Measurements from ENCODE around the gene DNAJC25. TPM values are rescaled to one million over a fixed set of nuclear protein-coding genes. Genes with fewer than 3 reads are reported as not detected.
"Not testable (repeated sequence)": the region's sequence is repeated elsewhere in the genome, so short reads cannot be mapped to it uniquely, and the experiment has no call there.

Gene DNAJC25
- 2.4 TPM for total RNA-seq

- peak; percentile 95 to 99 (median 98) for DNase-seq (ENCODE audit: low read depth in 2 of 3, low spot score in 2 of 3)
Measured at GRCh38 chr9:111631214-111631971, at the start of gene DNAJC25. Gene DNAJC25, plus strand, starts transcription at chr9:111631334. Its CDS starts 74 bp downstream, at chr9:111631408.

- DNase-seq (ENCODE audit: low read depth in 2 of 3, low spot score in 2 of 3), result no peak
Measured at GRCh38 chr9:111582888-111583287, 48.2 kb upstream of the DNAJC25 start.

GRCh38 chr9:111586378-111586777 lies 44.8 kb upstream of the DNAJC25 start:
- no peak for DNase-seq (ENCODE audit: low read depth in 2 of 3, low spot score in 2 of 3)

DNA sequence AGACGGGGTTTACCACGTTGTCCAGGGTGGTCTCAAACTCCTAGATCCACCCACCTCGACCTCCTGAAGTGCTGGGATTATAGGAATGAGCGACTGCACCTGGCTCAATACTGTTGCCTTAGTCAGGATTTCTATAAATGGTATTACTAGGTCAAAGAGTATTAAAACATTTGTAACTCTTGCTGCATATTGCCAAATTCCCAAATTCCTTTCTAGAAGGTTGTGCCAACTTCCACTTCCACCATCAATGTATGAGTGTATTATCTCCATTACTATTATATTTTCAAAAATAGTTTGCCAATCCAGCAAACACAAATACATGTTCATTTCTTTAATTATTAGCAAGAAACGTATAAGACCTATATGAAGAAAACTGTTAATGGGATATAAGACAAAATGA lies 42.3 kb upstream of the DNAJC25 start:
- no peak for DNase-seq (ENCODE audit: low read depth in 2 of 3, low spot score in 2 of 3)

- DNase-seq (ENCODE audit: low read depth in 2 of 3, low spot score in 2 of 3), result peak; percentile 29 to 80 (median 72)
Measured at GRCh38 chr9:111597852-111598732, 33.0 kb upstream of the DNAJC25 start.

GRCh38 chr9:111598733-111599091 lies 32.4 kb upstream of the DNAJC25 start:
- peak in 1 of 3 donors; percentile 18 for DNase-seq (ENCODE audit: low read depth in 2 of 3, low spot score in 2 of 3)

DNA sequence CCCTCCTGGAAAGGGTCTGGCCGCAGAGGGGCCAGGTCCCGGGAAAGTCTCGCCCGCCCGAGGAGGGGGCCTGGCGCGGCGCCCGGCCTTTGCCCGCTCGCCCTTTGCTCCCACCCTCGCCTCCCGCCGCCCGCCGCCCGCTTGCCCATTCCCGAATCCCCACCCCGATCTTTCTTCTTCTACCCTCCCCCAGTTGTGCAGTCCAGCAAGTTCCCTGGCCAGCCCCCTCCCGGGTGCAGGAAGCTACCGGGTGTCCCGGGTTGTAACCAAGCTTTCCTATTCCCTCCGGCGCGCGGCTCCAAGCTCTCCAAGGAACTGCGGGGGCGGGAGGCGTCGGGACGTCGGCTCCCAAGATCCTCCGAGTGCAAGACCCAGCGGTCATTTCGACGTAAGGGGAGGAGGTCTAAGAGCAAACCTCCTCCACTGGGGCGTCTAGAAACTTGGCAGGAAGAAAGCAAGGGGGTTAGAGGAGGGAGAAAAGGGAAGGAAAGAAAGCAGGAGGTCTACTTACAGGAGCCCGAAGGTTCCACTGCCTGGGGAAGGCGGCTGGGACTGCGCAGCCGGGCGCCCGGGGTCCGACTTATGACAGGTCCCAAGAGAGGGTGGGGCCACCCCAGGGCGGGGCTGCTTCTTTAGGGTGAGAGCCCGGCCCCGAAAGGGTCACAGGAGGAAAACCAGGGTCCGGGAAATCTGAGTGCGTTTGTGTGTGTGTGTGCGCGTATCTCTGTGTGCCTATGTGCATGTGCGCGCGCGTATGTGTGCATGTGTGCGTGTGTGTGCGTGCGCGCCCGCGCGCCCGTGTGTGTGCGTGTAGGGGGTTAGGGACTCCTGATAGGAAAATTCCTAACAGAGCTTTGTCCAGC lies 31.8 kb upstream of the DNAJC25 start, which contains the start of gene PTGR1:
PTGR1 (minus strand) TSS at position 556 of the 863 bp plus-strand sequence. CDS start 2,225 bp downstream, outside the sequence.
- peak in 2 of 3 donors; percentile 28 to 59 for DNase-seq (ENCODE audit: low read depth in 2 of 3, low spot score in 2 of 3)

- DNase-seq (ENCODE audit: low read depth in 2 of 3, low spot score in 2 of 3), result no peak
Measured at GRCh38 chr9:111599955-111600343, 31.2 kb upstream of the DNAJC25 start.

- DNase-seq (ENCODE audit: low read depth in 2 of 3, low spot score in 2 of 3), result peak in 1 of 3 donors; percentile 6
Measured at GRCh38 chr9:111601237-111602018, 29.7 kb upstream of the DNAJC25 start.

GRCh38 chr9:111603041-111603440 lies 28.1 kb upstream of the DNAJC25 start:
- no peak for DNase-seq (ENCODE audit: low read depth in 2 of 3, low spot score in 2 of 3)

DNA sequence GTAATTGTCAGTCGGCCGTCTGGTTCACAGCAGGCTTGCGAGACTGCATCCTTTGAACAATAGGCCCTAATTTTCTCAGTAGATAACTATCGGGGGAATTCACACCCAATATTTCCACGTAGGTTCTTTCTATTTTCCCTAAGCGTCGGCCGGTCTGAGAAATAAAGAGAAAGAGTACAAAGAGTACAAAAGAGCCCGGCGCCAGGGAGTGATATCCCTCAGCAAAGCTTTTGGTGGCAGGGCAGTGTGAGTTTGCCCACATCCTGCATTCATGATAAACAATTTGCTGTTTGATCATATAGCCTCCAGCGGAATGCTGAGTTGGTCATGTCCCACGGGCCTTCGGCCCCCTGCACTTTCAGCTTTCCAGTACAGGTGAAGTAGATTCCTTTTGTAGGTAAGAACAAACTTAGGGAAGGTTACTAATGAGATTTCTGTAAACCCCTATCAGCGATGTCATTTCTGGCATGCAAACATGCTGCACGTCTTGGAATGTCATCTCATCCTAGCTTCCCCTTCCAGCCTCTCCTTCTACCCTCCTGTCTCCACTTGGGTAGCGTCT lies 27.0 kb upstream of the DNAJC25 start:
- DNase-seq (ENCODE audit: low read depth in 2 of 3, low spot score in 2 of 3), result no peak

GRCh38 chr9:111605041-111605559 lies 26.0 kb upstream of the DNAJC25 start:
- DNase-seq (ENCODE audit: low read depth in 2 of 3, low spot score in 2 of 3), result no peak

DNA sequence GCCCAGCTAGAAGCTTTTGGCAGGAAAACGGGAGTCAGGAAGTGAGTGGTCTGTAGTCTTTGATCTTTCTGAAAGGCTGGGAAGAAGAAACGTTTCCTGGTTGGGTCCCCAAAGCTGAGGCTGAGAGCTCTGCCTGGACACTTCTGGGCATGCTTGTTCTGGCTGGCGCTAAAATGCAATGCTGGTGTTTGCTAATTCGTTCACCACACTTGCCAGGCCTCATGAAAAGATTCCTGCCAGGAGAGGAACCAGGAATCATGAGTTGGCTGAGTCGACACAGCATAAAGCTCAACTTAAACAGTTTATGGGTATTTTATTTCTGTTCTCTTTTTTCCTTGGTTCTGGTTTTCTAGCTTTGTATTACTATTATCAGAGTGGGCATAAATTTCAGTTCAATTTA lies 21.0 kb upstream of the DNAJC25 start:
- DNase-seq (ENCODE audit: low read depth in 2 of 3, low spot score in 2 of 3), result no peak

DNA sequence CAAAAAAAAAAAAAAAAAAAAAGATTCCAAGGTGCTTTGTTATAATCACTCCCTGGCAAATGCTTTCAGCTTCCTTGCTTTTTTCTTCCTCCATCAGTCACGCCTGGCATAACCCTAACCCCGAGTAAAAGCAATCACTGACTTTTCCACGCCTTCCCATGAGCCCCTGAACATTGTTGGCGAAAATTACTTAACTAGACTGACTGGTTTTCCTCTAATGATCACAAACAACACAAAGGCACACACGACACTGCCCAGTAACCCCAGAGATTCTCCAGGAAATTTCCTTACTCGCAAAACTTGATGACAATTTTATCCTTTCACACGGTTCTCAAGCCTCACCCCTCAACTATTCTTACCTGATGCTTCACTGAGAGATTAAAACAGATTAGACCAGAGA lies 20.3 kb upstream of the DNAJC25 start:
- no peak for DNase-seq (ENCODE audit: low read depth in 2 of 3, low spot score in 2 of 3)

DNA sequence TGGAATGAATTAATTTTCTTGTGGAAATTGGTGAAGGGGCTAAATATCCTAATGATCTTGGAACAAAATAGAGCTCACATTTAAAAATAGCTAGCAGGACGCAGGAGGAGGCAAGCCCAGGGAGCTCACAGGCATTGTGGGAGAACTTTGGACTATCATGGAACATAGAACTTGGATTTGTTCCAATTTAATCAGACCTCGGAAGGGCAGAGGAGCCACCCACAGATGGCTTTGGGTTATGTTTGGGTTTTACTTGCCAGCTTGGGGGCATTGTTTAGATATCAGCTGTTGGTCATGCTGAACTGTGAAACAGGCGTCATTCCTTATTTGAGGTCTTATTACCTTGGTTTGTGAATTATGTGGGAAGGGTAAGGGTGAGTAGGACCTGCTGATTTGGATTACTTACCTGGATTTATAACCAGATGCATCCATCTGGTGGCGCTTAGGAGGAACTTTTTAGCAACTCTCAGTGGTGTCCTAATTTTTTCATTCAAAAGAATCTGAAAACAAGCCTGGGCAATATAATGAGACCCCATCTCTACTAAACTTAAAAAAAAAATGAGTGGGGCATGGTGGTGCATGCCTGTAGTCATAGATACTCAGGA lies 17.6 kb upstream of the DNAJC25 start:
- DNase-seq (ENCODE audit: low read depth in 2 of 3, low spot score in 2 of 3), result no peak

DNA sequence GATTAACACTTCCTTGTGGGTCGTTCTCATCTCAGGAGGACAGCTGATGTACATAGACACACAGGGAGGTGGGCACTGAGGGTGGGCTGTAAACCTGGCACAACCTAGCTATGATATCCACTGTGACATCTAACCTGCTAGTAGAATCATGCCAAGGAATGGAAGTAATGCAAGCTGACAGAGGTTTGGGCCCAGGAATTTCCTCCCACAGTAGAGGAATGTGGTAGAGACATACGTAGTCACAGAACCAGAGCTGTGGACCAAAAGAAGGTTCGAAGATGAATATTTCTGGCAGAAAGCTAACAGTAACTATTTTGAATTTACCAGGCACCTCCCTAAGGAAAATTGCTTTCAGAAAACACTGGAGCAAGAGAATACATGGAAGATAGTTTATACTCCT lies 15.2 kb upstream of the DNAJC25 start:
- no peak for DNase-seq (ENCODE audit: low read depth in 2 of 3, low spot score in 2 of 3)

- not testable (repeated sequence) for DNase-seq (ENCODE audit: low read depth in 2 of 3, low spot score in 2 of 3)
Measured at GRCh38 chr9:111617349-111617748, 13.8 kb upstream of the DNAJC25 start.

- DNase-seq (ENCODE audit: low read depth in 2 of 3, low spot score in 2 of 3), result peak in 2 of 3 donors; percentile 29 to 55
Measured at GRCh38 chr9:111621895-111622480, 9.1 kb upstream of the DNAJC25 start.

DNA sequence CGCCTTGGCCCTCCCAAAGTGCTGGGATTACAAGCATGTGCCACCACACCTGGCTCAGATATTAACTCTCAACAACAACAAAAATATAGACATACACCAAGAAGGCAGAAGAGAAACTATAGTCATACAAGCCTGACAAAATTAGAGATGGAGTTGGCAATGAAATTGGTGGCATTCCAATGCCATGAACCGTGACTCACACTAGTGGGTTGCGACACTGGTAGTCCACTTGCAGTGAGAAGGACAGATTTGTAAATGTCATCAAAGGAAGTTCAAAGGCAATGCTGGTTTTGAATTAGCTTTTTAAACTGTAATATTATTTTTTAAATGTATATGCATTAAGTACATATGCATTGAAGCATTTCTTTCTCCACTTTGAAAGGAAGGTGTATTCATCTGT lies 8.5 kb upstream of the DNAJC25 start:
- no peak for DNase-seq (ENCODE audit: low read depth in 2 of 3, low spot score in 2 of 3)
